Kidney (tissue), 14 donors: ENCODE data around the gene CALML3. TPM values are rescaled to one million over a fixed set of nuclear protein-coding genes. Genes with fewer than 3 reads are reported as not detected.

Experiments
- DNase-seq, 5 donors: peaks; one replicate each; pipeline ENCODE4 v3.0.0-alpha.2; 2013 to 2020
- FAIRE-seq: peaks from 2 replicates; lab custom pipeline; 2012; peaks lifted over from hg19 to GRCh38; lab: Jason Lieb, UNC
- H3K27ac ChIP-seq, 2 donors: one replicate each; pipeline ENCODE4 v1.7.0; 2013; ENCODE audit warnings: low read depth in 2 of 2, low read length in 2 of 2, inconsistent platforms in 1 of 2
- H3K27me3 ChIP-seq: one replicate; pipeline ENCODE4 v1.7.1; 2013; ENCODE audit warnings: low read length, inconsistent platforms; ENCODE audit not compliant: control insufficient read depth, insufficient read depth
- H3K36me3 ChIP-seq, 3 donors: one replicate each; pipeline versions ENCODE4 v1.7.0 to v1.7.1; 2013; ENCODE audit warnings: low read length in 3 of 3, control low read depth in 1 of 3, inconsistent platforms in 1 of 3; ENCODE audit not compliant: insufficient read depth in 3 of 3, control insufficient read depth in 2 of 3
- H3K4me1 ChIP-seq, 3 donors: one replicate each; pipeline versions ENCODE4 v1.7.0 to v1.7.1; 2013; ENCODE audit warnings: low read length in 3 of 3, inconsistent platforms in 1 of 3, low read depth in 1 of 3; ENCODE audit not compliant: control insufficient read depth in 2 of 3, insufficient read depth in 2 of 3
- H3K4me3 ChIP-seq, 3 donors: one replicate each; pipeline versions ENCODE4 v1.7.0 to v1.8.1; 2013; ENCODE audit warnings: low read length in 3 of 3, control low read depth in 1 of 3, inconsistent platforms in 1 of 3
- H3K9ac ChIP-seq, 3 donors: one replicate each; pipeline versions ENCODE4 v1.7.0 to v1.7.1; 2013; ENCODE audit warnings: low read length in 3 of 3, control low read depth in 1 of 3, inconsistent platforms in 1 of 3
- H3K9me3 ChIP-seq, 3 donors: one replicate each; pipeline versions ENCODE4 v1.7.0 to v1.7.1; 2013; ENCODE audit warnings: low read length in 3 of 3, control low read depth in 1 of 3, inconsistent platforms in 1 of 3; ENCODE audit not compliant: control insufficient read depth in 2 of 3, insufficient read depth in 1 of 3
- CTCF ChIP-seq: IDR thresholded peaks from 3 replicates; pipeline ENCODE4 v1.5.1; 2012; ENCODE audit warnings: mild to moderate bottlenecking, moderate library complexity, borderline replicate concordance; ENCODE audit not compliant: insufficient read depth; ENCODE audit errors: extremely low read depth
- intact Hi-C: fragments of 100-400 bp; cut with DNase I; formaldehyde crosslinking; loops from one replicate; pipeline ENCODE4 v1.11.1; 2022
- polyA plus RNA-seq: library from polyadenylated mRNA; stranded (reverse); fragments of 350-450 nt; fragmentation: Illumina TruSeq; extraction: RNeasy Lipid Tissue Mini Kit (QIAGEN cat#74804); gene quantifications from one replicate; pipeline ENCODE4 v1.2.3, GENCODE V29; 2014; ENCODE audit warnings: low read depth, low replicate concordance; ENCODE audit not compliant: insufficient read depth
- total RNA-seq: library from RNA; stranded (reverse); fragmentation: NEBNext Ultra II Directional; extraction: Animal tissue kit (Norgen Biotek cat#: 25700); gene quantifications from one replicate; pipeline ENCODE4 v1.2.1, GENCODE V29; 2021
- donor health status: control.
- donor health status: control.
- donor health status: control.
- donor health status: control.
- donor health status: control.
- donor health status: DM: yes; HTN: yes; CAD: no.
- donor health status: Normal renal cell carcinoma (clear cell type).

CALML3 gene
- total and polyA plus RNA-seq, 2 donors from 2014 or later = 15.9 TPM; not detected in 1

GRCh38 chr10:5565205-5565545 is 40.4 kb downstream of the CALML3 start:
- Histone ChIP-seq H3K36me3 (no peaks in the 10 kb centered on the region), H3K9ac (no peak overlapping the region), H3K4me3 (no peak overlapping the region), H3K27me3 (no peaks in the 10 kb centered on the region), H3K9me3 (no peaks in the 10 kb centered on the region), H3K4me1 (peaks cover 0 to 11% (median 0%) of the 10 kb centered on the region in 3 donors), H3K27ac (no peak overlapping the region)
- DNase-seq = peak in 1 of 5 donors; percentile 39
- intact Hi-C loops = no loop called here
- TF ChIP-seq CTCF = no peak
- FAIRE-seq = no peak

- no peaks in the 10 kb centered on the region for H3K9me3 ChIP-seq
- no peak overlapping the region for H3K27ac ChIP-seq
- TF ChIP-seq CTCF = no peak
- H3K9ac ChIP-seq = no peak overlapping the region
- intact Hi-C loops = no loop called here
- FAIRE-seq (no peak), DNase-seq (peak in 3 of 5 donors; percentile 8 to 59 (median 40))
- no peaks in the 10 kb centered on the region for H3K36me3 ChIP-seq
- no peaks in the 10 kb centered on the region for H3K27me3 ChIP-seq
- peaks cover 0 to 11% (median 0%) of the 10 kb centered on the region in 3 donors for H3K4me1 ChIP-seq
- H3K4me3 ChIP-seq = no peak overlapping the region
Observed at GRCh38 chr10:5565671-5566581, 41.2 kb downstream of the CALML3 start.

GRCh38 chr10:5566614-5567013 is 41.9 kb downstream of the CALML3 start:
- TF ChIP-seq CTCF = no peak
- no peak overlapping the region for H3K4me3 ChIP-seq
- no peaks in the 10 kb centered on the region for H3K9me3 ChIP-seq
- intact Hi-C loops = no loop called here
- H3K9ac ChIP-seq = no peak overlapping the region
- DNase-seq (peak in 2 of 5 donors; percentile 13 to 24), FAIRE-seq (no peak)
- no peak overlapping the region for H3K27ac ChIP-seq
- H3K36me3 ChIP-seq = no peaks in the 10 kb centered on the region
- H3K4me1 ChIP-seq = peaks cover 0 to 11% (median 0%) of the 10 kb centered on the region in 3 donors
- H3K27me3 ChIP-seq = no peaks in the 10 kb centered on the region
